HCT116 (cell line): Measurements from ENCODE around the gene MYO10. TPM values are rescaled to one million over a fixed set of nuclear protein-coding genes. Genes with fewer than 3 reads are reported as not detected.

Source experiments
- ATAC-seq: fragments of 200-7000 bp; cut with Tn5 transposase; 2 replicates; pipeline ENCODE4 v1.9.1; 2020; ENCODE audit warnings: mild to moderate bottlenecking, moderate library complexity
- BruUV-seq: library from RNA; stranded (reverse); fragments of 400-500 nt; replicated peaks from 2 replicates; lab custom pipeline; 2021; lab: Mats Ljungman, UMichigan
- CTCF ChIA-PET: fragments of 300-600 bp; sonication (Branson Sonifier 250); formaldehyde crosslinking; loops from one replicate; lab custom pipeline; 2021; ENCODE audit warnings: antibody characterized with exemption; lab: Charles Lee
- POLR2A ChIA-PET: fragments of 300-600, 350-600 bp; sonication (Branson Sonifier 250); formaldehyde crosslinking; loops from one replicate; lab custom pipeline; 2021; ENCODE audit warnings: antibody characterized with exemption; lab: Charles Lee
- RAD21 ChIA-PET, 2 experiments: fragments of 300-600 bp; sonication (Branson Sonifier 250); formaldehyde crosslinking; loops; one replicate each; lab custom pipeline; 2023; ENCODE audit warnings: low total read pairs in 2 of 2; ENCODE audit not compliant: uncharacterized antibody in 2 of 2, unreplicated experiment in 2 of 2, low non-redundant PET in 1 of 2; lab: Charles Lee
- DNase-seq: peaks from one replicate; pipeline ENCODE4 v3.0.0-alpha.2; 2010; ENCODE audit warnings: low read depth, low spot score
- H2AFZ ChIP-seq: fragments of 200-600 bp; shearing (Covaris generic), sonication (generic); 2 replicates; pipeline ENCODE4 v1.6.1; 2017; ENCODE audit warnings: low read depth, mixed run types, mixed read lengths, antibody characterized with exemption, low read length; ENCODE audit not compliant: poor library complexity, severe bottlenecking
- H3K27ac ChIP-seq: 2 replicates; pipeline ENCODE4 v1.5.1; 2012; ENCODE audit warnings: low read depth, low read length
- H3K27me3 ChIP-seq: fragments of 200-600 bp; sonication (generic); 2 replicates; pipeline ENCODE4 v1.6.1; 2016; ENCODE audit warnings: mixed run types, low read length, mixed read lengths; ENCODE audit not compliant: insufficient read depth
- H3K36me3 ChIP-seq, 2 experiments: fragments of 200-500 bp in 1 of 2; fragments of 200-600 bp in 1 of 2; sonication (Bioruptor generic) in 1 of 2; sonication (generic) in 1 of 2; 2 replicates each; pipeline versions ENCODE4 v1.5.1 to v1.6.1; 2014 to 2016; ENCODE audit warnings: low read length in 2 of 2, inconsistent platforms in 1 of 2, mixed read lengths in 1 of 2, mixed run types in 1 of 2; ENCODE audit not compliant: insufficient read depth in 2 of 2, control insufficient read depth in 1 of 2
- H3K4me1 ChIP-seq, 2 experiments: fragments of 200-600 bp in 1 of 2; sonication (generic) in 1 of 2; 2 replicates each; pipeline versions ENCODE4 v1.5.1 to v1.6.1; 2012 to 2017; ENCODE audit warnings: low read length in 2 of 2, inconsistent platforms in 1 of 2, mild to moderate bottlenecking in 1 of 2, mixed read lengths in 1 of 2, mixed run types in 1 of 2, moderate library complexity in 1 of 2; ENCODE audit not compliant: insufficient read depth in 2 of 2, control insufficient read depth in 1 of 2
- H3K4me2 ChIP-seq: fragments of 200-600 bp; sonication (generic); 2 replicates; pipeline ENCODE4 v1.6.1; 2017; ENCODE audit warnings: mixed run types, low read length, mixed read lengths
- H3K4me3 ChIP-seq, 2 experiments: fragments of 200-600 bp in 1 of 2; sonication (generic) in 1 of 2; replicated peaks in 1 of 2; 2 replicates each; pipeline ENCODE4 v1.5.1; 2011 to 2016; ENCODE audit warnings: low read length in 2 of 2, control low read depth in 1 of 2, low read depth in 1 of 2, mild to moderate bottlenecking in 1 of 2, mixed read lengths in 1 of 2, mixed run types in 1 of 2
- H3K79me2 ChIP-seq: fragments of 200-600 bp; sonication (generic); 2 replicates; pipeline ENCODE4 v1.6.1; 2017; ENCODE audit warnings: mild to moderate bottlenecking, mixed run types, low read length, moderate library complexity, mixed read lengths; ENCODE audit not compliant: insufficient read depth
- H3K9ac ChIP-seq: fragments of 200-600 bp; sonication (generic); 2 replicates; pipeline ENCODE4 v1.6.1; 2016; ENCODE audit warnings: low read length, mixed read lengths
- H3K9me2 ChIP-seq: fragments of 200-600 bp; sonication (generic), shearing (Covaris generic); 2 replicates; pipeline ENCODE4 v1.6.1; 2017; ENCODE audit warnings: mixed run types, mild to moderate bottlenecking, moderate library complexity; ENCODE audit not compliant: insufficient read depth
- H3K9me3 ChIP-seq, 2 experiments: fragments of 200-500 bp in 1 of 2; fragments of 200-600 bp in 1 of 2; sonication (Bioruptor generic) in 1 of 2; sonication (generic) in 1 of 2; 2 replicates each; pipeline ENCODE4 v1.6.1; 2014 to 2017; ENCODE audit warnings: low read length in 2 of 2, mixed read lengths in 2 of 2, inconsistent platforms in 1 of 2, low read depth in 1 of 2, mild to moderate bottlenecking in 1 of 2, mixed run types in 1 of 2, moderate library complexity in 1 of 2; ENCODE audit not compliant: control insufficient read depth in 1 of 2, insufficient read depth in 1 of 2
- H4K20me1 ChIP-seq: fragments of 200-600 bp; sonication (generic), shearing (Covaris generic); 2 replicates; pipeline ENCODE4 v1.6.1; 2017; ENCODE audit warnings: mixed run types, mild to moderate bottlenecking, moderate library complexity; ENCODE audit not compliant: insufficient read depth
- CEBPB ChIP-seq: IDR thresholded peaks from 2 replicates; pipeline ENCODE4 v1.6.1; 2012; ENCODE audit warnings: low read depth
- EZH2phosphoT487 ChIP-seq: fragments of 200-600 bp; IDR thresholded peaks from 2 replicates; pipeline ENCODE4 v1.6.1; 2018; ENCODE audit warnings: antibody characterized with exemption, borderline replicate concordance
- JUND ChIP-seq: IDR thresholded peaks from 2 replicates; pipeline ENCODE4 v1.6.1; 2012
- RAD21 ChIP-seq: IDR thresholded peaks from 2 replicates; pipeline ENCODE4 v1.6.1; 2012; ENCODE audit warnings: low read depth, mild to moderate bottlenecking
- SIN3A ChIP-seq: IDR thresholded peaks from 2 replicates; pipeline ENCODE4 v1.6.1; 2012; ENCODE audit warnings: low read depth
- TCF7L2 ChIP-seq: IDR thresholded peaks from 2 replicates; pipeline ENCODE4 v1.7.0; 2011; ENCODE audit warnings: borderline replicate concordance, inconsistent platforms; ENCODE audit not compliant: insufficient read depth, insufficient read length; ENCODE audit errors: extremely low read depth
- intact Hi-C: fragments of 100-400 bp; cut with micrococcal nuclease; formaldehyde crosslinking; loops from 2 replicates; pipeline ENCODE4 v1.10.0; 2022
- total RNA-seq: library from RNA; stranded (reverse); gene quantifications from one replicate; pipeline ENCODE4 v1.2.1, GENCODE V29; 2021; ENCODE audit not compliant: unreplicated experiment
- TF ChIP-seq, protein P1 (sequence below): IDR thresholded peaks from 2 replicates; pipeline ENCODE4 v1.6.1; 2011; ENCODE audit warnings: mild to moderate bottlenecking, low read length, moderate library complexity; ENCODE audit not compliant: insufficient replicate concordance; ENCODE audit errors: extremely low read depth

Gene MYO10
- total RNA-seq, 1 experiment from 2014 or later, result 34.9 TPM

DNA sequence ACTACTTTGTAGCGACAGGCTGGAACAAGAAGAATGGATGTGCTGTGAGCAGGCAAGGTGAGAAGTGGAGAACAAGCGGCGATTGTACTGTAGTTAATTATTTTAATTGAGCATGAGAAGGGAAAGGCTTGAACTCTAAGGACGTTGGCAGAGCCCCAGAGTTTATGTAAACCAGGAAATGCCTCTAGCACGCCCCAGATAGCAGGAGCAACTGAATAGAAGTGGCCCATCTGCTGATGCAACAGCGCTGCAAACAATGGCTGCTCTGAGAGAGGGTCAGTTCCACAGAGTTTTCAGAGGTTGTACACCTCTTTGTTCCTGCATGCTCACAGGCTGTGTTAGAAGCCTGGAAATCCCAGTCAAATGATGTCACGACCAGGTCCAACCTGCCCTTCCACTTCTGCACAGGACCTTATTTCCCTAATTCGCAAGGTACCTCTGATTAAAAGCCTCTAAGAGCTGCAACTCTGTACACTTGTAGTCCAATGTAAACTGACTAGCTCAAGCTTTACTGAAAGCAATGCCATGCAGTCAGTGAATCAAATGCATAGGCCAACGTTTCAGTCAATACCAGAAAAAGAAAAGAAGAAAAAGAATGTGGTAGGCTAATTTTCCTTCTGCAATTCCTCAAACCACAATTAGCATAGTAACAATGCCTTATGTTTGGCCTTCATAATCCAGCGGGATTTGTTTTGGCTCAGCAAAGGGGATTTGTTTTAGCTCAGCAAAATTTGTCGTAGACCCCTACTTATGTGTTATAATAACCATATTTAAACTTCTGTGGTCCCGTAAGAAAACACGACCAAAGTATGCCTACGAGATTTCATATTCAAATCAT, 199.7 kb downstream of the MYO10 start (continued):
- no peak for TF ChIP-seq JUND

DNA sequence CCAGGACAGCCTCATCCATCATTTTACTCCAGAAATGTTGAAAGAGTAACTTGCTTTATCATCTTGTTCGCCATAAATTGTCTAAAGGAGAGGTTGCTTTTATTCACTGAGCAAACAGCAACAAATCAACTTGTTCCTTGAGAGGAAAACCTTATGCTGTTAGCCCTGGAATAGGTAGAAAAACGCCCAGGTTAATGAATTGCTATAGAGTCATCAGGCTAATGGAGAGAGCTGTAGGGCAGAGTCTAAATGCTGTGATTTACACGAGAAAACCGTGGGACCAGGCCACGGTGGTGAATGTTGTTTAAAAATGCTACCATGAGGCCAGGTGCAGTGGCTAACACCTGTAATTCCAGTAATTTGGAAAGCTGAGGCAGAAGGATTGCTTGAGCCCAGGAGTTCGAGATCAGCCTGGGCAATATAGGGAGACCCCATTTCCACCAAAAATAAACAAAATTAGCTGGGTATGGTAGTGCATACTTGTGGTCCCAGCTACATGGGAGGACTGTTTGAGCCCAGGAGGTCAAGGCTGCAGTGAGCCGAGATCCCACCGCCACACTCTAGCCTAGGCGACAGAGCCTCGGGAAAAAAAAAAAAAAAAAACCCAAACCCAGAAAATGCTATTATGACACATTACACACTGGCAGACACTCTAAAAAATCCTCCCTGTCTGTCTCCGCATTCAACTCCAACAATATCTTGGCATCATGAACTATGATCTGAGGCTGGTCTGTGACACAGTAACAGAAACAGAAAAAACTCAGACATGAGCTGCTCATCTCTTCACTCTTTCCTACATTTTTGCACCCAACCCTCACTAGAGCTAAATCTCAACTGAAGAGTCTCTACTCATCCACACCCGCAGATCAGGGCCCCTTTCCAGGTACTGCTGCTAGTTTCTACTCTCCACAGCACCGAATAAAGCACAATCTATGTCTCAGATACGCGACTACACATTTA, 200.7 kb downstream of the MYO10 start:
- no peak for TF ChIP-seq TCF7L2
- TF ChIP-seq SIN3A, result no peak
- TF ChIP-seq, protein P1, sequence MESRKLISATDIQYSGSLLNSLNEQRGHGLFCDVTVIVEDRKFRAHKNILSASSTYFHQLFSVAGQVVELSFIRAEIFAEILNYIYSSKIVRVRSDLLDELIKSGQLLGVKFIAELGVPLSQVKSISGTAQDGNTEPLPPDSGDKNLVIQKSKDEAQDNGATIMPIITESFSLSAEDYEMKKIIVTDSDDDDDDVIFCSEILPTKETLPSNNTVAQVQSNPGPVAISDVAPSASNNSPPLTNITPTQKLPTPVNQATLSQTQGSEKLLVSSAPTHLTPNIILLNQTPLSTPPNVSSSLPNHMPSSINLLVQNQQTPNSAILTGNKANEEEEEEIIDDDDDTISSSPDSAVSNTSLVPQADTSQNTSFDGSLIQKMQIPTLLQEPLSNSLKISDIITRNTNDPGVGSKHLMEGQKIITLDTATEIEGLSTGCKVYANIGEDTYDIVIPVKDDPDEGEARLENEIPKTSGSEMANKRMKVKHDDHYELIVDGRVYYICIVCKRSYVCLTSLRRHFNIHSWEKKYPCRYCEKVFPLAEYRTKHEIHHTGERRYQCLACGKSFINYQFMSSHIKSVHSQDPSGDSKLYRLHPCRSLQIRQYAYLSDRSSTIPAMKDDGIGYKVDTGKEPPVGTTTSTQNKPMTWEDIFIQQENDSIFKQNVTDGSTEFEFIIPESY, result no peak
- no peak for TF ChIP-seq EZH2phosphoT487
- TF ChIP-seq RAD21, result no peak
- TF ChIP-seq CEBPB, result no peak
- Histone ChIP-seq H3K4me2 (no peak overlapping the region), H3K27ac (no peak overlapping the region), H3K9ac (no peak overlapping the region), H3K4me1 (peaks cover 9 to 15% of the 10 kb centered on the region in 2 experiments; a peak in 2 of 4 replicates), H3K4me3 (no peak overlapping the region), H3K36me3 (no peaks in the 10 kb centered on the region), H3K9me3 (no peaks in the 10 kb centered on the region), H3K79me2 (no peaks in the 10 kb centered on the region), H2AFZ (no peak overlapping the region), H4K20me1 (no peaks in the 10 kb centered on the region), H3K9me2 (no peaks in the 10 kb centered on the region), H3K27me3 (no peaks in the 10 kb centered on the region)
- ChIA-PET RAD21 (no interaction called here), CTCF (no interaction called here), POLR2A (no interaction called here)
- ATAC-seq (no peak), DNase-seq (no peak)
- no TSS peak for BruUV-seq
- intact Hi-C loops, result no loop called here
